ENCODE results near the gene GRIP2.

GRIP2 gene

DNA sequence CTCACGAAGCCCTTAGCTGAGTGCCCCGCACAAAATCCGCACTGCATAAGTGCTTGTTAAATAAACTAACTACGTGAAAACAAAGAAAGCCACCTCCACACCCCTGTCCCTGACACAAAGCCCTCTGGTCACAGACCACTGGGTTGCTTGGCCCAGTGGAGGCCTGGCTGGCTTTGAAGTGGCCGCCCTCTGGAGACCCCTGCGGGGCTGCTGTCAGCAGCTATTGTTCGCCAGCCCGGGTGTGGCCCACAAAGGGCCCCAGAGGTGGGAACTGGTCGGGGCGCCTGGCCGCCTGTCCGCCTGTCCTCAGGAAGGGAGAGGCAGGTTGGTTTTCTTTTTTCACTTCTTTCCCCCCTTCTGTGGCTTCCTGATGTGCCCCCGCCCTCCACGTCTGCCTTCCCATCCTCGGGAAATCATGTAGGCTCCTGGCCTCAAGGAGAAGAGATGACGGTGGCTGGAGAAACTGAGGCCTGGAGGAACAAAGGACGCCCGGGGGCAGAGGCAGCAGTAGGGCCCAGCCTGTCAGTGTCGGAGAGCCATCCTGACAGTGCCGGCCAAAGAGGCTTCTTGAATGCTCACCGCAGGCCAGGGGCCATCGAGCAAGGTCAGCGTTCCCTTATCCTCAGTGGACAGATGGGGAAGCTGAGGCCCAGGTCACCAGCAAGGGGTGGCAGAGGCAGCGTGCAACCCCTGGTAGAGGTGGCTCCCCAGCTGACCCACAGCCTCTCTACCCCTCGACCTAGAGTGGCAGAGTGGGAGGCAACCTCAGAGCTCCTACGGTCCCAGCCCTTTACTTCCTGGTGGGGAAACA lies 76.6 kb downstream of the GRIP2 start:
- DNase-seq, result no peak

DNA sequence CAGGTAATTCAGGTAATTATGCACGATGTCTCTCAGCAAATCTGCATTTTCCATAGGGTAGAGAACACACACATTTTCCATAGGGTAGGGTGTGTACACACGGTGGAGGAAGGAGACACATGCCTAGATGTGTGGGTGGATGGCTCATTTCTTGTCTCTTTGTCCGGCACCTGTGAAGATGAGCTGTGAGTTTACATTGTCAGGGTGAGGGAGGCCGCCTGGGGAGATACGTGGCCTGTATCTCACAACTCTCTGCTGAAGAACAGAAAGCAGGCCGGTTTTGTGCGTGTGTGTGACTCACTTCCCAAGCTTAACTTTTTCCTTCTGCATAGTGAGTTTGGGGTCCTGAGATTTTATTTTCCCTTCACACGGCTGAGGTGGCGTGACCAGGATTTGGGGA lies 77.4 kb downstream of the GRIP2 start:
- DNase-seq, result peak; percentile 22

DNA sequence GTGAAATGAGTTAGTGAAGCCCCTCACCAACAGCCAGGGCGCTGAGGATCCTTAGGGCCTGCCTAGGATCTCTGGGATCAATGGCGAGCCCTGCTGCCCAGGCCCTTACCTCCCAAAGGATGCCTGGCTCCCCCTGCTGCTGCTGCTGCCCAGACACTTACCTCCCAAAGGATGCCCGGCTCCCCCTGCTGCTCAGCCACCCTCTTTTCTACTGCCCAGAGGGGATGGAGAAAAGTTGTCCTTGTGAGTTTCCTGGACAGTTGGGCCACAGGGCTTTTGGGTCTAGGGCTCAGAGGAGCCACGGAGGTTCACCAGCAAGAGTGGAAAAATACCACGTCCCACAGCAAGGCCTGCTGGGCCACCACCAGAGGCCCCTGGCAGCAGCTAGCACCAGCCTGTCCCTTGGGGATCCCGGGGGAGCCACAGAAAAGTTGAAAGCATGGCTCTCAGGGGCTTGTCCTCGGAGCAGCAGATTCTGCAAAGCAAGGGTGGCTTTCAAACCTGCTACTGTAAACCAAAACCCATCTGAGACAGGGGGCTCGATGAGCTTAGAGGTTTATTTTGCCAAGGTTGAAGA lies 78.3 kb downstream of the GRIP2 start:
- DNase-seq, result no peak

DNA sequence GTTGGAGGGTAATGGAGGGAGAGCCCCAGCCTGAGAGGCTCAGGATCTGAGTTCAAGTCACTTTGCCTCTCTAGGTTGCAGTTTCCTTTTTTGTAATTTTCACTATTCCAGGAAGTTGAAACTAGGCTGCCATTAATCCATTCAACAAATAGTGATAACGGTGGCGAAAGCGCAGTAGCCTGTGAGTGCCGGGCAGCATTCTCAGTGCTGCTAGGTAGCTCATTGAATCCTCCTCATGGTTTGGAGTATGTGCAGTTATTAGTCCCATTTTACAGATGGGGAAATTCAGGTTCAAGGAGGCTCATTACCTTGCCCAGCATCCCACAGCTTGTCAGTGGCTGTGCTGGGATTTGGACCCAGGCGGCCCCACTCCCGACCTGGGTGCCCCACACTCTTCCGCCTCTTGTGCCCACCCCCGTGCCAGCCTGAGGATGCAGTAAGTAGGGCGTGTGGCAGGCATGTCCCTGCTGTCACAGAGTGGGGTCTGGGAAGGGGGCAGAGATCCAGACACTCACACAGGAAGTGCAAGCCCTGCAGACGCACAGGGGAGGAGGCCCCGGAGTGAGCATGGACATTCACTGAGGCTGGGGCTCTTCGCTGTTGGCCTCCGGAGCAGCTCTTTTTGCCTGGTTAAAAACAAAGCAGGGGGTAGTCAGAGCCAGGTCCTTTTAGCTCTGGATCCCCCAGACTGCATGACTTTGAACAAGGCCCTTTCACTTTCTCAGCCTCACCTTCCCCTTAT lies 79.0 kb downstream of the GRIP2 start:
- no peak for DNase-seq

DNA sequence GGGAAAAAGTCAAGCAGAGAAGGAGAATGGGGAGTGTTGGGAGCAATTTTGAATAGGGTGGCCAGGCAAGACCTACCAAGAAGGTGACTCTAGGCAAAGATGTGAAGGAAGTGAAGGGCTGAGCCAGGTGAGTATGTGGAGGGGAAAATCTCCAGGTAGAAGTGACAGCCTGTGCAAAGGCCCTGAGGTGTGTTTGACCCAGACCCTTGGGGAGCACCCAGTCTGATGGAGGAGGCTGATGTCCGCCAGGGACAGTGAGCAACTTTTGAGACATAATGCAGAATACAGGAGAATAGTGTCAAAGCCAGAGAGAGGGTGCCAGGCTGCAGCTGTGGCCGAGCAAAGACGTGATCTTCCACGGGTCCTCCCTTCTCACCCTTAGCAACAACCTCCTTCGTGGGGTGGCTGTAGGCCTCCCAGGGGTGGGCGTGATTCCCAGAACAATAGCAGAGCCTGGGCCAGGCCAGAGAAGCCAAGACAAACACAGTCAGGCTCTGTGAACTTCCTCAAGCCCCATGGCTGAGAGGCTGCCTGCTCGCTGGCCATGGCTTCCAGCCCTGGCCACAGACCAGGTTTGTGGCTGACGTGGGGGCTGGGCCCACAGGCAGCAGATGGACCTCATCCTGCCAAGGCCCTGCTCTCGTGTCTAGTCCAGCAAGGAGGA lies 79.7 kb downstream of the GRIP2 start:
- DNase-seq, result no peak

DNA sequence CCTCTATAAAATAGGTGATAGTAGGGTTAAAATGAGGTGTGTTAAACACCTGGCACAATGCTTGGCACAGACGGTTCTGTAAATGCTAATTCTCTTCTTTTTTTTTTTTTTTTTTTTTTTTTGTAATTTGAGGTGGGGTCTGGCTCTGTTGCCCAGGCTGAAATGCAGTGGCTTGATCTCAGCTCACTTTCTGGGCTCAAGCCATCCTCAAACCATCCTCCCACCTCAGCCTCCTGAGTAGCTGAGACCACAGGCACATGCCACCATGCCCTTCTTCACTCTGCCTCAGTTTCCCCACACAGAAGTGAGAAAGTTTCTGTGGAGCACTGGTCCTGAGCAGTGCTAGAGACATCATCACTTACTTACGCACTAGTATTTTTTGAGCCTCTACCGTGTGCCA lies 80.4 kb downstream of the GRIP2 start:
- no peak for DNase-seq

DNA sequence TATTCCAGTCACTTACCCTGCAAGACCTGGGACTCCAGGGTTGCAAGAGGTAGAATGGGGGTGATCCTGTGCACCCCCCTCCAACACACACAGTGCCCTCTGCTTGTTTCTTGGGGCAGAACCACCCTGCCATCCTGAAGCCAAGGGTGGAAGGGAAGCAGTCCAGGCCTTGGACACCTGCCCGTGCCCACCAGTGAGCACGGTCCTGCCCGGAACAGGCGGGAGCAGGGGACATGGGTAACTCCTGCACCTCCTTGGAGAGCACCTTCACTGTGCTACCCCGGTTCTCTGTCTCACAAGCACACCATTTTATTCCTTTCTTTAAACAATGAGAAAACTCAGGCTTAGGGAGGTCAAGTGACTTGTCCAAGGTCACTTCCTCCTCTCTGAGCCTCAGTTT lies 80.8 kb downstream of the GRIP2 start:
- DNase-seq, result no peak

DNA sequence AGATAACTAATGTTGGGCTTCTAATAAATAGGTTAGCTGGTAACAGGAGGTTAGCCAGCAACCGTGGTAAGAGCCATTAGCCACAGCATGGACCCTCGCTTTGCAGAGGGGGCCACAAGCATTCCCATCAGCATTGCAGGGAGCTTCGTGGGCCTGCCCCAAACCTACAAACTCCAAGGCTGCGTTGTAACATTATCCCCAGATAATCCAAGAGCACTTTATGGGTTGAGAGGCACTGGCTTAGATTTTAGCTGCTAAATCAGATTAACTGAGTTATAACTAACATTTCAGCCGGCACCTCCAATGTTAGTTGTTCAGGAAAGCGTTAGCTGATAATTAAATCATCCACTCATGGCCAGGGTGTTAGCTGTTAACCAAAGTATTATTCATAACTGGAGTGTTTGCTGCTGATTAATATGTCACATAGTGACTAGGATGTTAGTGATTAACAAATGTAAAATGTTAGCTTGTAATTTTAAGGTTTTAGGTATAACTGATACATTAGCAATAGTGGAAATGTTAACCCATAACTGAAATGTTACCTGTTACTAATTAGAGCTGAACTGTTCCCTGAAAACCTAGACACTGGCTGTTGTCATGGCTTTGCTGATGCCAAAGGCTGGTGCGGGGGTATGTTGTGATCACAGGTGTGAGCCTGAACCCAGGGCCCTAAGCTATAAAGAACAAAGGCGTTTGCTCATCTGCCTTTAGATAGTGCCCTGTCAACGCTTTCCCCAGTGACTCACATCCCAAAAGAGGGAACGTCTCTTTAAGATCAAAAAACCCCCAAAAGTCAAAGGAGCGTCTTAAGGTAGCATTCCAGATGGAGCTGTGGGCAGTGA lies 81.5 kb downstream of the GRIP2 start:
- peak; percentile 30 for DNase-seq

DNA sequence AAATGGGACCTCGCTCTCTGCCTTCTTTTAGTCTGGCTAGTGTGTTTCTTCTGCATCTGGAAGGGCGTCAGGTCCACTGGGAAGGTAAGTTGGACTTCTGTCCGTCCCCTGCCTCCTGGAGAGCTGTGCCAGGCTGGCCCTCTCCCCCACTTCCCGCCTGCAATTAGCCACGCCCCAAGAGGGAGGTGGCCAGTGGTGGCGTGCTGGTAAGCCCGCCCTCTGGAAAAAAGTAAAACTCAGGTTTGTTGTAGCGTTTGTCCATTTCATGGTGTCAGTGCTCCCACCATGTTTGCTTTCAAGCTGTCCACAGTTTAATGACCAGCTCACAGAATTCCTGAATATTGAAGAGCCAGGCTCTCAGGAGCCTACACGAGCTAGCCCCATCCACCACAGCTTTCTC lies 82.1 kb downstream of the GRIP2 start:
- no peak for DNase-seq

DNA sequence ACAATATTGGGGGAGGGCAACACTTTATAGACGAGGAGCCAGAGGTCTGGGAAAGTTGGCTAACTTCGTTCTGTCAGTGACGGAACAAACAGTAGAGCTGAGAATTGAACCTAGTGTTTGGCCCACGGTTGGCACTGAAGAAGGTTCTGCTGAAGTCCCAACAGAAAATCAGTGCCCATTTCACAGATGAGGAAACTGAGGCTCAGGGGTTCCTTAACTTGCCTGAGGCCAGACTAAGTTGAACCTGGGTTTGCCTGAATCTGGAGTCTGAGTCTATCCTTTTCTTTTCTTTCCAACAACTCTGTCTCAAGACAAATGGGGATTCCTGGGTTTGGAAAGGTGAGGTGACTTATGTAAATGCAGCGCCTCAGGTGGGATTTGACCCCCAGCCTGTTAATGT lies 82.7 kb downstream of the GRIP2 start:
- DNase-seq, result no peak

DNA sequence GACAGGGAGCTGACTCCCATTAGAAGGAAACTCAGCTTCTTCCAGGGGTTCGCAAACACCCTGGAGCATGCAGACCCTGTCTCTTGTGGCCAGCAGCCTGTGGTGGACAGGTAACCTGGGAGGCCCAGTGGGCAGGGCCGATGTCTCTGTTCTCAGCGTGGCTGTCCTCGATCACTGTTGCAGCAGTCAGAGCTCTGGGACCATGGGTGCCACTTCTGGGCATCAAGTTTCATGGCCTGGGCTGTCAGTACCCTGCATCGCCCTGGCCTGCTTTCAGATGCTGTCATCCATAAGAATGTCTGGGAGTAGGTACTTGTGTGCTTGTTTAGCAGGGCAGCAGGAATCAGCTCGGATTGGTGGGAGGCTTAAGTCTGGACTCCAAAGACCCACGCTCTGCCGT lies 83.3 kb downstream of the GRIP2 start:
- no peak for DNase-seq

DNA sequence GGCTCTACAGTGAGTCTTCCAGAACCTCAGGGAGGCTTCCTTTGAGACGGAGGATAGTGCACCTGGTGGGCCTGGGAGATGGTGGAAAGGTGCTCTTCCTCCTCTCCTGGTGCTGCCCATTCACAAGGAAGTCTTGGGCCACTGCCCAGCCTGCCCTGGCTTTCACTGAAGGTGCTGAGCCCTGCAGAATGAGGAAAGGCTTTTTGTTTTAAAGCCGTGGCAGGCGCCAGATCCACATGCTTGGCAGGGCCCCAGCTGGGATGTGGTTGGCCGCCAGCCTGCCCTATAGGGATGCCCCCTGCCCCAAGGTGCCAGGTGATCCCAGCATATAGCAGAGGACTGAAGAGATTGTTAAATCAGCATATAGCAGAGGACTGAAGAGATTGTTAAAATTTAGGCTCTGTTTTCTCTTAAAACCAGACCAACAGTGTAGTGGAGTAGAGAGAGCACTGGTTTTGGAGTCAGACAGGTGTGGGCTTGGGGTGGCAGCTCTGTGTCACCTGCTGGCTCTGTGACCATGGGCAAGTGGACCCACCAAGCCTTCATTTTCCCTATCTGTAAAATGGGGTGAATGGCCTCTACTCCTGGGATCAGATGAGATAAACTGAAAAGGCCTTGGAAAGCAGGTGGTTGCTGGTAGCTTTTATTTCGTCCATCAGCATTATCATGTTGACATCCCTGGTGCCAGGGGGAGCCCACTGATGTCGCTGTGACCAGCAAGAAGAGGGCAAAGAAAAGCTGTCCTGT lies 84.4 kb downstream of the GRIP2 start:
- DNase-seq, result no peak

DNA sequence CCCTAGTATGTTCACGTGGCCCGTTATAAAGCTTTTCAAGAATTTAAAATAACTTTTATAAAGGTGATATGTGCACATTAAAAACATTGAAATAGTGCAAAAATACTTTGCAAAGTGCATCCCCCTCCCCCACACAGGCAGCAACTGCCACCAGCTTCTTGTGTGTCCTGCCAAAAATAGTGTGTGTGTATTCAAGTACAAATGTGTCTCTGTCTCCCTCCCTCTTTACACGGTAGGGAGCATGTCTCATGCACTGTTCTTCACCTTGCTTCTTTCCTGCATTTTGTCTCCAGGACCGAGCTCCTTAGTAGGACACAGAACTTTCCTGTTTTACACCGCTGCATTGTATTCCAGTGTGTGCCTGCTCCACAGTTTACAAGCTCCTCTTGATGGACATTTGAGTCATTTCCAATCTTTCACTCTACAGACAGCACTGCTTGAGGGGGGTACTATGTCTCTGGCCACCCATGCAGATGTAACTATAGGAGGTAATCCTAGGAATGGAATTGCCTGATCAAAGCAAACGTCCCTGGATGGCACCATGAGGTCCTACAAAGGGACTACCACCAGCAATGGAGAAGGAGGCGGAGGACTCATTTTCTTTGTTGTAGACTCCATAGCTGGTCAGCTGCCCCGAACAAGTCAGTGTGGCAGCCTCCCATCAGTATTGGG lies 85.4 kb downstream of the GRIP2 start:
- DNase-seq, result no peak

DNA sequence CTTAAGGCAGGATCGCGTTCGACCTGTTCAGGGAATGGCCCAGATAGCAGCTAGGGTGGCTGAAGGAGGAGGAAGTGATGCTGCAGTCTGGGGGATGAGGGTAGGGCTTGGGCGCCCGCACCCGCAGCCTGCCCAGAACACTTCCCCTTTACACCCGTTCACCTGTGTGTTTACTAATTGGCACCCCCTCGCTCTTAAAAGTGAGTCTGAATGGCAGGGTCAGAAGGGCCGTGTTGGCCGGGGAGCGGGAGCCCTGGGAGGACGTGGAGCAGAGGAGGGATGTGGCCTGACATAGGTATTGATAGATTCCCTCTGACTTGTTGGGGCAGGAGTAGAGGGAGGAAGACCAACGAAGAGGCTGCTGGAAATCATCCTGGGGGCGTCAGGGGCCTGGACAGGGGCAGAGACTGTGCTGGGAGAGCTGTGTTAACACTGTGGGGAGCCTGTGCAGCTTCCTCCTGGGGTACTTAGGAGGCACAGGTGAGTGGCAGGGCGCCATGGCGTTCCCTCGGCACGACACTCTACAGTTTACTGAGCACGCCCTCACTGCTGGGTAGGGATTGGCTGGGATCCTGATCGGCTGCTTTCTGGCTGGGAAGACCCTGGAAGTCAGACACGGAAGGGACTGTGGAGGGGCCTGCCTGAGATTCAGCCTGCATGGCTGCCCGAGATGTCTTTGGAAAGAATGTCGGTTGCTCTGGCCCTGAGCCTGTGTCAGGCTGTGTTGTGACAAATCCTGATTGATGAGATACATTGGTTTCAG lies 86.1 kb downstream of the GRIP2 start:
- DNase-seq, result no peak

DNA sequence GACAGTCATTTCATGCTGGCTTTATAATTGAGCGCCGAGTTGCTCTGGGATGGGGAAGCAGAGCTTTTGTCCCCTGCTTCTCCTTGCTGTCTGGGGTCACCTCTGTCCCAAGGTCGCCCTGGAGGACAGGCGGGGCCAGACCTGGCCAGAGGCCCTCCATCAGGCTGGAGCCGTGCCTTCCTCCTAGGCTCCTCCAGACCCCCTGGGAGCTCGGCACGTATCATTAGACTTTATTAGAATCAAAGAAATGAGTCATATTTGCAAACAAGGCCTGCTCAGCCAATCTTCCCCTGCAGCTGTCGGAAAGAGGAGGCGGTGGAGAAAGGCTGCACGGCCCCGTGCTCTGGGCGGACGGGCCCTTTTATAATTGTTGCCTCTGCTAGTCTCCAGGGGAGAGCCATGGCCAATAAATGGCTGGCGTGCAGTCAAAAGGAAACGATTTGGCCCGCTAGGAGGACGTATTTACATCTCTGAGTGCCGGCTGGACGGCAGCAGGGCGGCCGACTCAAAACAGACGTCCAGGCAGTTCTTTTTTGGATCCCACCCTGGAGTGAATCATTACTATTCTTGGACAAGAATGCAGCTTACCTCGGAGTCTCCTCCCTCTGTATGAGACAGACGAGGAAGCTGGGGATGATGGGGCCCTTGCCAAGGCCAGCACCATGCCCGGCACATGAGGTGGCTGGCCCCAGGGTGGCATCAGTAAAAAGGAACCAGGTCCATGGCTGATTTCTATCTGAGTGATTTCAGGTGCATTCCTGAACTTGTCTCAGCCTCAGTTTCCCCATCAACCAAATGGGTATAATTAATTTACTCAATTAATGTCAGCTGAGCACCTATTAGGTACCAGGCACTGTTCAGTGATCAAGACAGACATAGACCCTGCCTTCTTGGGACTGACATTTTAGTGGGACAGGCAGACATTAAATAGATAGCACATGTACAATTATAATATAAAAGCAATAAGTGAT lies 87.1 kb downstream of the GRIP2 start:
- DNase-seq, result no peak

DNA sequence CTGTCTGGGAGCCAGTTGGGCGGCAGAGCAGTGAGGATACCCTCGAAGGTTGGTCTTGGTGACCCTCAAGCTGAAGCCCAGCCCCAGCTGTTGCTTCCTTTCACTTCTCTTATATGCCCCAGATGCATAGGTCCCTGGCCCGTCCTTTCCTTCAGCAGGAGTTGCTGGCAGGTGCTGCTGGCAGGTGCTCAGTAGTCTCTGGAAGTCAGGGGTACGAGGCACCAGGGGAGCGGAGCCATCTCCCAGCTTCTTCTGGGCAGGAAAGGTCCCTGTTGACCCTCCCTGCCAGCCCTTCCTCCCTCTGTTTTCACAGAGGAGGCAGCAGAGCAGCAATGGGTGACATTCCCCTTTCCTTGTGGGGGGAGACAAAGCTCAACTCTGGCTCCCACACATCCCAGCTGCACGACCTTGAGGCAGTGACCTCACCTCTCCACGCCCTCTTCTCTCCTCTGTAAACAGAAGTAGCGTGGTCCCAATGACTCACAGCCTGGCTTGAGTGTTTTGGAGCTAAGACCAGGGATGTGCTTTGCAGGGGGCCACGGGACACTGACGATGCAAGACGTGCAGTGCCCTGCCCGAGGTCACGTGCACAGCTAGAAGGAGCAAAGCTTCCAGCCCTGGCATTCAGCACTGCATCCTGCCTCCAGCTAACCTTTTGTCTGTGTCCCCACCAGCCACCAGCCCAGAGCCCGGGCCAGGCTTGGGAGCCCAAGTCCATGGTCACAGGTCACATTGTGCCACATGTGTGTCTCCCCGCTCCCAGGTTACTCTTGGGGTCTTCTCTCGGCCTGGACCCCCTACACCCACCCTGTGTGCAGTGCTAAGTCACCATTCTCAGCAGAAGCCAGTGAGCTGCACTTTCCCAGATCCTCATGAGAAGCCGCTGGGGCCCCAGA lies 88.0 kb downstream of the GRIP2 start:
- DNase-seq, result no peak

DNA sequence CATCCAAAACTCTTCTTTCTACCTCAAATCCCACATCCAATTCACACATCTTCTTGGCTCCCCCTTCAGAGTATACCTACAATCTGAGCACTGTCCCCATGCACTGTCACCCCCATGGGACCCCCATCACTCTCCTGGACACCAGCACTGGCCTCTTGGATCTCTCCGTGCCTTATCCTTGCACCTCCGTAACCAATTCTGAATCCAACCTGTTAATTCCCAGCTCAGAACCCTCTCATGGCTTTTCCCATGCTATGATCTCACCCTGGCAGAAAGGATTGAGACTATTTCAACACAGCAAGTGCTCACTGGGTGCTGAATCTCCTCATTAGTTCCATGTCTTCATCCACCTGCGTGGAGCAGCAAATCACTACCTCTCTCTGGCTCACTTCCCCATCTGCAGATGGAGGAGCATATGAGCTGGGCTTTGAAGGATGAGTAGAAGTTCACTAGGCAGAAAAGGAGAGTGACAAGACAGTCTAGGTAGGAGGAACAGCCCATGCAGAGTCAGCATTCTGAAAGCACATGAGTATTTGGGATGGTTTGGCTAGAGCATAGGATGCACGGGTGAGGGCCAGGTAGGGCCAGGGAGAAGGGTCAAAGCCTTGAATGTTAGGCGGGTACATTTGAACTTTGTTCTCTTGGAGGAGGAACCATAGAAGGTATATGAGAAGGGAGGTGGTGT lies 89.1 kb downstream of the GRIP2 start:
- no peak for DNase-seq

DNA sequence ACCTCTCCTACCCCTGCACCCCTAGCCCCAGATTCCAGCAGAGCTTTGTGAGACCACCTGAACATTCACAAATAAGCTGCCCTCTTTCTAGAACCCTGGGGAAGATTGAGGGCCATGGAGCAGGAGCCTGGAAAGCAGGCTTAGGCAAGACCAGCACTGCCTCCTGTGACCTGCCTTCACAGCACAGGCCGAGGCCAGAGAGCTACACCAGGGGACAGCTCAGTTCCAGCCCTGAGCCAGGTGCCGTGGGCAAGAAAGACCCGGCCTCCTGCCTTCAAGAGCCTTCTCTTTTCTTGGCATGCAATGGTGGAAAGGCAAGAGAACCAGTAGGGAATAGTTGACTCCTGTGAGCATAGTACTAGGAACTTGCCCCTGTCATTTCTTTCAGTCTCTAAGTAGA lies 89.6 kb downstream of the GRIP2 start:
- no peak for DNase-seq
